HG02938 (cell line): Measurements from ENCODE around the gene FAM50A.
"Not testable (repeated sequence)": the region's sequence is repeated elsewhere in the genome, so short reads cannot be mapped to it uniquely, and the experiment has no call there.

Experiments used
- ATAC-seq: cut with Tn5 transposase; IDR thresholded peaks from one replicate; pipeline ENCODE4 v1.9.1; 2021; ENCODE audit warnings: mild to moderate bottlenecking, moderate library complexity; ENCODE audit not compliant: unreplicated experiment

The FAM50A gene

GRCh38 chrX:154481911-154482601 lies 38.1 kb downstream of the FAM50A start:
- no peak for ATAC-seq

- no peak for ATAC-seq
Observed at GRCh38 chrX:154482786-154483185, 38.8 kb downstream of the FAM50A start.

DNA sequence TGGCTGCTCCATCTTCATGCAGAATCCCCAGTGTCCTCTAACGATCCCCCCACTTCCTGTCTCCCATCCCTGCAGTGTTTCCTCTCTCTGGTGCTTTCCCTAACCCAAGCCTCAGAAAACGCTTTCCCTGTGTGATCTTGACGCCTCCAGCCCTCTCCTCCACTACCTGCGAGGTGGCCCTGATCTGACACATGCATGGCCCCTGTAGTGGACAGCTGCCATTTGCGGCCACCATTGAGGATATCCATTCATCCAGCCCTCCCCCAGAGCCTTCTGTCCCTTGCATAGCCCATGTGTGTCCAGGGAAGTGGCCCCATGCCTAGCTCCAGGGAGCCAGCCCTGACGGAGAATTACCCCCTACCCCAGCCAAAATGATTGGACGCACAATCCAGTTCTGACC lies 39.4 kb downstream of the FAM50A start:
- ATAC-seq, result no peak

DNA sequence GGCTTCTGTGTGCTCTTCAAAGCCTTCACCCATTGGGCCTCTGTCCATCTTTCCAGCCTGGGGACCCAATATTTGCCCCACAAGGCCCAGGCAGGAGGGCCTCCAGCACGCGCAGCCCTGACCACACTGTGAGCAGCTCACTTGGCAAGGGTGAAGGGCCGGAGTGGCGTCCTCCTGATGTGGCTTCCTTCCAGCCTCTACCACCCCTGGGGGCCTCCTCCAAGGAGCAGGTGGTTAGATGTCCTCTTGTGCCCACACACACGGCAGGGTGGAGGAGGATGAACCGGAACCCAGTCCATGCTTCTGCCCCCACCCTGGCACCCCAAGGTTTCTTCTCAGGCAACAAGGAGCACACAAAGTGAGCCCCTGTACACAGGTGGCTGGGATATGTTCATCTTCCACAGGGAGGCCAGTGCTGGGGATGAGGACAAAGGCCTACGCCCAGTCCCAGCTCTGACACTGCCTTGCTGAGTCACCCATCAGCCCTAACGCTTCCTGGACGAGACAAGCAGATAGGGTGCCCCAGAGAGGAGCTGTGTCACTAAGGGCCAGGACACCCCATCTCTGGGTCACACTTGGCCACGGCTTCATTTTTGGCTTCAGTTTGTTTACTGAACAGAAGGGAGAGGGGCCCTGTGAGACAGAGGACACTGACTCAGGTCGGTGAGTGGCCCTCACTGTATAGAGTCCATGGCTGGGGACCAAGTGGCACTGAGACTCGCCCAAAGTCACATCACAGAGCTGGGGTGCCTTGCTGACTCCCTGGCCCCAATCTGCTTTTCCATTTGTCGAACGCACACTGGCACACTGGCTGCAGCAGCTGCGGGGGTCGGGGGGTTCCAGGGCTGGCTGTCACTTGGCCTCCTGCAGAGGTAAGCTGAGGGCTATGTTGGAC lies 40.6 kb downstream of the FAM50A start:
- no peak for ATAC-seq

DNA sequence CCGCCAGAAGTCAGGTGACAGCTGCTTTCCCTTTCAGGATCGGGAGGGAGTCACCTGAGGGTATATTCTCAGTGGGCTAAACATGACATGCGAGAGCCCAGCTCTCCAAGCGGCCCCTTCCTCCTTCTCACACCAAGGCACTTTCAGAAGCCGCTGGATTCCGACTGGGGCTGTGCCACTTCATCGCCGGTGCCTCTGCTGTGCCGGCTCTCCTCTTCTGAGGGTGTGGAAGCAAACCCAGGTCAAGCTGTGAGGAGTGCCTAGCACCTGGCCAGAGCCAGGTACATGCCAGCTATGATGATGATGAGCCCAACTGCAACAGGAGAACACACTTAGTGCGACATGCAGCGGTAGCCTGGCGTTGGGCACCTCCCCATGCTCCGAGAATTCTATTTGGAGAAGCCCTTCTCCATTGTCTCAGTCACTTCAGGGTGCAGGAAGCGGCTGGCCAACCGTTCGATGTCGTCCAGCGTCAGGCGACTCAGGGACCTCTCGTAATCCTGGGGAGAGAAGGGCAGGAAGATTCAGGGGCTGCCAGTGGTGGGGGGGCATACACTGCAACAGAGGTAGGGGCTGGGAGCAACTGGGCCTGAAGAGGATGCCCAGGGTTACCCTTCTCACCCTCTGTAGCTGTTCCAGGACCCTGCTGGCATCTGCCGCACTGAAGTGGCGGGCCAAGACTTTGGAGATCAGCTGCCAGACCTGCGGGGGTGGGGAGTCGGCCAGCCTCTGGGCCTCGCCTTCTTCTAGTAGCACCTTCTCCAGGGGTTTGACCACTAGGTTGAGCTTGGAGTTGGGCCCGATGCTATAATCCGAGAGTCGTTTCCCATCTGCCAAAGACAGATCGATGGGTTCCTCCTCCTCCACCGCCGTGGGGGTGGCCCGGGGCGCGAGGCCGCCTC lies 41.5 kb downstream of the FAM50A start:
- no peak for ATAC-seq

DNA sequence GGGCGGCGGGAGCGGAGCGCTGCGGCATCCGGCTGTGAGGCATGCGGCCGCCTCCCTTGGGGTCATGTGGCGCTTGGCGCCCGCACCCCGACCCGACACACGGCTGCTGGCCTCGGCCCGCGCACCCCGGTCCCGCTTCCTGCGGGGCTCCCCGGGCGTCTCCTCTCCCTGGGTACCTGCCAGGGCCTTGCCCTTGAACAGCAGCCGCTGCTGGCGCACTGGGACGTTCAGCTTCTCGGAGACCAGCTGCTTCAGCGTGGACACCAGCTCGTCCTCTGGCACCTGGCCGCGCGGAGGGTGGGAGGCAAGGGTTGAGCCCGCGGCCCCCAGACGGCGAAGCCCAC lies 42.1 kb downstream of the FAM50A start:
- ATAC-seq, result no peak

GRCh38 chrX:154486396-154487207 lies 42.7 kb downstream of the FAM50A start, which contains the start of gene UBL4A:
Gene UBL4A, minus strand, starts transcription at chrX:154486615. Its CDS starts 31 bp downstream, at chrX:154486584.
- ATAC-seq, result no peak

DNA sequence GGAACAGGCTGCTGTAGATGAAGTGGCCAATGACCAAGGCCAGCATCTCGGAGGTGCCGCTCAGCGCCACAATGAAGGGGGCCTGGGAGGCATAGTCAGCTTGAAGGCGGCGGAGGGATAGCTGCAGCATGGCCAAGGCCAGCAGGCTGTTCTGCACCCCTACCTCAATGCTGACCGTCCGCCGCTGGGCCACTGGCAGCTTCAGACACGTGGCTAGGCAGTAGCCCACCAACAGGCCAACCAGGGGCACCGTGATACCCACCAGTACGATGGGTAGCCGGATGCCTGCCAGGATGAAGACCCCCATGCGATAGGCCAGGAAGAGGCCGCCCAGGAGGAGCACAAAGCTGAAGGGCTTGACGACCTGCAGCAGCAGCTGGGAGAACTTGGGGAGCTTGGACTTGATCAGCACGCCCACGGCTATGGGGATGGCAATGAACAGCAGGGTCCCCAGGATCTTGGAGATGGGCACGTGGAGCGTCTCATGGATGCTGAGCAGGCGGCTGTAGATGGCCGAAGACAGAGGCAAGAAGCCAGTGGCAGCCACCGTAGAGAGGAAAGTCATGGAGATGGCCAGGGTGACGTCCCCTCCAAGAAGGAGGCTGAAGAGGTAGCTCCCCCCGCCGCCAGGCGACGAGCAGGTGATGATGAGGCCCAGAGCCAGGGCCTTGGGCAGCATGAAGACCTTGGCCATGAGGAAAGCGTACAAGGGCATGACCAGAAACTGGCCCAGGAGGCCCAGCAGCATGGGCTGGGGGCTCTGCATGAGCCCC lies 43.8 kb downstream of the FAM50A start:
- ATAC-seq, result no peak

- ATAC-seq, result no peak
Observed at GRCh38 chrX:154488336-154489075, 44.6 kb downstream of the FAM50A start.

- ATAC-seq, result no peak
Observed at GRCh38 chrX:154489182-154489581, 45.2 kb downstream of the FAM50A start.

- peak; percentile 18 for ATAC-seq
Observed at GRCh38 chrX:154490021-154490413, 46.1 kb downstream of the FAM50A start.

- ATAC-seq, result peak; percentile 67
Observed at GRCh38 chrX:154490414-154491083, 46.6 kb downstream of the FAM50A start, which contains the start of gene SLC10A3. Gene SLC10A3, minus strand, starts transcription at chrX:154490629. Its CDS starts 1,689 bp downstream, at chrX:154488940.

GRCh38 chrX:154494715-154495114 lies 50.8 kb downstream of the FAM50A start:
- ATAC-seq, result no peak

GRCh38 chrX:154495472-154495922 lies 51.6 kb downstream of the FAM50A start:
- ATAC-seq, result no peak

- not testable (repeated sequence) for ATAC-seq
Observed at GRCh38 chrX:154496591-154497137, 52.7 kb downstream of the FAM50A start.
